UCSD-AML1 (cell line): Measurements from ENCODE around the gene CAMKK1.
"Not testable (repeated sequence)": the region's sequence is repeated elsewhere in the genome, so short reads cannot be mapped to it uniquely, and the experiment has no call there.

Experiments used
- DNase-seq: peaks from one replicate; lab custom pipeline; 2025; ENCODE audit not compliant: unreplicated experiment; lab: John Stamatoyannopoulos, UW

Gene CAMKK1

DNA sequence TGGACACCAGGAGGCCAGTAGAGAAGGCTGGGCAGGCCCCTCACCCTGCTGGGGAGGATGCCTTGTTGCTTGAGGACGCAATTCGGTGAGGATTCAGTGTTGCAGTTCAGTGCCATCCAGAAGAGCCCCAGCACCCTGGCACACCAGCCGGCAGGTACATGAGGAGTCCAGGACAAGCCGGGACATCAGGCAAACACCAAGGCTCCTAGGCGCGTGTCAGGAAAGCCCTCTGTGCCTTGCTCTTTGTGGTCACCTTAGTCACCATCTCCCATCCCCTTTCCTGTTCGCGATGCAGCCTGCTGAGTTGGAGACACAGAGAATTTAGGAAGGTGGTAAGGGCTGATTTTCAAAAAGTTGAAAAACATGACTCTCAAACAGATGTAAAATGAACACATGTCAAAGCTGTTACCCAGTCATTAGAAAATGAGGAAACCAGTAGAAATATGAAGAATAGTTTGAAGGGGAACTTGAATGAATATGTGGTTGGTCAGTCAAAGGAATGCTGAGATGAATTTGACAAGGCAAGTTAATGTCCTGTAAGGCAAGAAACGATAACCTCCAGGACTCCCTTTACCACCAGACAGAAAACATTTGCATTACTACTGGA lies 44.5 kb downstream of the CAMKK1 start:
- DNase-seq: peak; percentile 39

DNA sequence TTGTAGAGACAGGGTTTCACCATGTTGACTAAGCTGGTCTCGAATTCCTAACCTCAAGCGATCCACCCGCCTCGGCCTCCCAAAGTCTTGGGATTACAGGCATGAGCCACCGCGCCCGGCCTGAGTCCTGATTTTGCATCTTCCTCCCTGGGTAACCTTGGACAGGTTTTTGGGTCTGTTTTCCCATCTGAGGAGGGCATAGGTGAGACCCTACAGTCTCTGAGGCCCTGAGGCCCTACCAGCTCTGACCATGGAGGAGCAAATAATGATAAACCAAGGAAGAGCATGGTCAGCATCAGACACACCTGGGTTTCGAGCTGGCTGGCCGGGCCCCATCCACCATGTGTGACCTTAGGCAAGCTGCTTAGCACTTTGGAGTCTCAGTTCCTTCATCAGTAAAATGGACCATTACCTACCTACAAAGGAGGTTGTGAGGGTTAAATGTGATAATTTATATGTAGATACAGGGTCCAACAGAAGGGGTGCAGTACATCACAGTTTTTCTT lies 45.6 kb downstream of the CAMKK1 start:
- no peak for DNase-seq

DNA sequence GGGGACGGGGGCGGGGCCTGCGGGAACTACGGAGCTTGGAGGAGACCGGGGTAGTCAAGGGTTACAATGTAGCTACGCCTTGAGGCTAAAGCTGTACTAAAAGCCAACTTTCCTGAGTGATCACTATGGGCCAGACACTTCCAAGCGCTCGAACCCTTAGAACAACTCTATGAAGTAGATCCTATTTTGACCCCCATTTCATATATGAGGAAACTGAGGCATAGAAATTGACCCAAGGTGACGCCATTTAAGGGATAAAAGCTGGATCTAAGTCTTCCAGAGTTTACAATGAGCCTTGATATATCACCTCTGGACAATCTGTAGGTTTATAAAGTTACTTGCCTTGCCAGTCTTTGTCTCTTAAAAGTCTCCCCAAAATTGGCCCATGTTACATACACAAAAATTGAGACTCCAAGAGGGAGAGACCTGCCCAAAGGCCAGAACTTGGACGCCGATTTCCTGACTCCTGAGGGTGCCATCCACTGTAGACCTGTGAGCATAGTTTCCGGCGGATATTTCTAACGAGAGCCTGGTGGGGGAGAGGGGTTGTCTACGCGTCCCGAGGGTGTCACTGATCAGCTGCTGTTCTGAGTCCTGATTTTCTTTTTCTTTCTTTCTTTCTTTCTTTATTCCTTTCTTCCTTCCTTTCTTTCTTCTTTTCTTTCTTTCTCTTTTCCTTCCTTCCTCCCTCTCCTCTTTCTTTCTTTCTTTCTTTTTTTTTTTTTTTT lies 46.3 kb downstream of the CAMKK1 start:
- no peak for DNase-seq

DNA sequence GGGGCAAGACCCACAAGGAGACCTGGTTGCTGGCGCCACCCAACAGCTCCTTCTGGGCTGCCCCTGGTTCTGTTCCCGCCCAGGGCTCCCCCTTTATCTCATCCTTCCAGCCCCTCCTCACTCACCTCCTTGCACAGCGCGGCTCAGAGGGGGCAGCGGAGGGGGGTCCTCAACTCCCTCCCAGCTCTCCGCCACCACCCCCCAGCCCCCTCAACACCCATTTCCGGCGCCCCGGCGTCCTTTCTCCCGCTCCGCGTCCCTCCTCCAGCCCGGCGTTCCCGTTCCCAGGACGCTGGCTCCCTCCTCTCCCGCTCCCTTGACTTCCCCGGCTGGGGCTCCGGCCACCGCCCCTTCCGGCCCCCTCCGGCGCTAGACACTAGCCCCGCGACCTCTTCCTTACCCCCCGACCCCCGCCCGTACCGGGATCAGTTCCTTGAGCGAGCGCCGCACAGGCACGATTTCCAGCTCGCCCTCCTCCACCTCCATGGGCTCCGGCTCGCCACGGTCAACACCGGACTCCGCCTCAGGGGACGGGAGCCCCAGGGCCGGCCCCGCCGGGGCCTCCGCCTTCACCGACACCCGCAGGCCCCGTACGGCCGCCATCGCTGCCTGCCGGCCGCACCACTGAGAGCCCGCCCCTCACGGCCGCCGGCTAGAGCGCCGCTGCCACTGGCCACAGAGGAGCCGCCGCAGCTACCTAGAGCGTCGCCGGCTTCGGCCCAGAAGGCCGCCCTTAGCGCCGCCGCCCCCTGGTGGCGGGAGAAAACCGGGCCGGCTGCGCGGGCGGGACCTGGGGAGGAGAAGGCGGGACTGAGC lies 47.0 kb downstream of the CAMKK1 start, which contains the start of gene NCBP3:
Gene NCBP3 (minus strand): TSS at position 626 of the 816 bp plus-strand sequence. CDS start 23 bp downstream, at position 603.
- peak; percentile 97 for DNase-seq

DNA sequence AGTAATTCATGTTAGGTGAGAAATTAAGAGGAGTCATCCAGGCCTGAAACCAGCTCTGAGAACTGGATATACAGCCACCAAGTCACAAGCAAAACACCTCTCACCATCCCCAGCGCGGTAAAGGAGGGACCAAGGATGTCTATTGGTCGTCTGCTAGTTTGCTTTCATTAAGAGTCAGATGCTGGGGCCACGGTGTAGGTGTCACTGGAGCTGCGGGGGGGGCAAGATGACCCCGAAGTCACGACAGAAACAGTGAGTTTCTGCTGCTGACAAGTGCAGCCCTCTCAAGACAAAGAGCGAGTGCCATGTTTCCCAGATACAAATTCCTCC lies 47.6 kb downstream of the CAMKK1 start:
- DNase-seq: no peak

DNA sequence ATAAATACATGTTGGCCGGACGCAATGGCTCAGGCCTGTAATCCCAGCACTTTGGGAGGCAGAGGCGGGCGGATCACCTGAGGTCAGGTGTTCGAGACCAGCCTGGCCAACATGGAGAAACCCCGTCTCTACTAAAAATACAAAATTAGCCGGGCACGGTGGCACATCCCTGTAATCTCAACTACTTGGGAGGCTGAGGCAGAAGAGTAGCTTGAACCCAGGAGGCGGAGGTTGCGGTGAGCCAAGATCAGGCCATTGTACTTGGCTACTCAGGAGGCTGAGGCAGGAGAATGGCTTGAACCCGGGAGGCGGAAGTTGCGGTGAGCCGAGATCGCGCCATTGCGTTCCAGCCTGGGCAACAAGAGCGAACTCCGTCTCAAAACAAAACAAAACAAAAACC lies 48.3 kb downstream of the CAMKK1 start:
- not testable (repeated sequence) for DNase-seq

DNA sequence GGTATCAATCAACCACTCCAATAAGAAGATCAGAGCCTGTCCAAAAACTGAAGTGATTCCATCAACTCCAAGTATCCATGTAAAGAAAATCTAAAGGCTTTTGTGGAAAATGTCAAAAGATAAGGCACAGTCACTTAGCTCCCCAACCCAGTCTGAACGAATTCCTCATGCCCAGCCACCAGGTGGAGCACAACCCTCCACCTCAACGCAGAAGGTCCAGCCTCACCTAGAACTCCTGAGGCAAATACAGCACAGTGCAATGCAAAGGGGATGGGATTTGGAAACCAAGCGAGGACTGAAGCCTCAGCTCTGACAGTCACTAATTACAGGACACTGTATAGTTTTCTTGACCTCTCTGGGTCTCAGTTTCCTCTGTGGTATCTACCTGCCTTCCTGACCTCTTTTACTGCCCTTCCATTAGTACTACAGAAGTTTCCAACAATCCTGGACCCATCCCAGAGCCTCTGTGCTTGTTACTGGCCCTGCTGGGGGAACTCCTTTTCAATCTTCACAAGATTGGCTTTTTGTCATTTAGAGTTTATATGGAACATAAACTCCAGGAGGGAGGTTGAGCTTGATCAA lies 48.8 kb downstream of the CAMKK1 start:
- DNase-seq: peak; percentile 34

DNA sequence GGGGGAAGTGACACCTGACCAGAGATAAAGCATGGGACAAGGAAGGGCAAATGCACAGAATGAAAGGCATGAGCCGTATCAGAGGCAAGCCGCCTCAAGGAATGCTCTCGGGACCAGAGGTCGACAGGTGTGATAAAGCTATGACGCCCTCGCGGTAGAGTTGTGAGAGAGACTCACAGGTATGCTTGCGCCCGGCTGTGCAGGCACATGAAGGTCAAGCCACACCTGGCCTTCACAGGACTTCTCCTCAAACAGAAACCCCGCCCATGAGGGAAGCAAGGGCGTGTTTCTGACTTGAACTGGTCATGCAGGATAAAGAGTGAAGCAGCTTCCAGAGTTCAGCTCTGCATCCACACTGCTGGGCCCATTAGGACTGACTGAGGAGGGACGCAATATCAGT lies 54.6 kb downstream of the CAMKK1 start:
- no peak for DNase-seq

DNA sequence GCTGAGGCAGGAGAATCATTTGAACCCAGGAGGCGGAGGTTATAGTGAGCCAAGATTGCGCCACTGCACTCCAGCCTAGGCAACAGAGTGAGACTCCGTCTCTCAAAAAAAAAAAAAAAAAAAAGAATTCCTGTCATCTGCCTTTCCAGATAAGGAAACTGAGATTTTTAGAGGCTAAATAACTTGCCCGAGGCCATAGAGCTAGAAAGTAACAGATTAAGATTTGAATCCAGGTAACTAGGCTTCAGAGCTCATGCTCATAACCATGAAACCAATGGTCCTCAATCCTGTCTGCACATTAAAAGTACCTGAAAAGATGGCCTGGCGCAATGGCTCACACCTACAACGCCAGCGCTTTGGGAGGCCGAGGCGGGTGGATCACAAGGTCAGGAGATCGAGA lies 56.3 kb downstream of the CAMKK1 start:
- DNase-seq: no peak

DNA sequence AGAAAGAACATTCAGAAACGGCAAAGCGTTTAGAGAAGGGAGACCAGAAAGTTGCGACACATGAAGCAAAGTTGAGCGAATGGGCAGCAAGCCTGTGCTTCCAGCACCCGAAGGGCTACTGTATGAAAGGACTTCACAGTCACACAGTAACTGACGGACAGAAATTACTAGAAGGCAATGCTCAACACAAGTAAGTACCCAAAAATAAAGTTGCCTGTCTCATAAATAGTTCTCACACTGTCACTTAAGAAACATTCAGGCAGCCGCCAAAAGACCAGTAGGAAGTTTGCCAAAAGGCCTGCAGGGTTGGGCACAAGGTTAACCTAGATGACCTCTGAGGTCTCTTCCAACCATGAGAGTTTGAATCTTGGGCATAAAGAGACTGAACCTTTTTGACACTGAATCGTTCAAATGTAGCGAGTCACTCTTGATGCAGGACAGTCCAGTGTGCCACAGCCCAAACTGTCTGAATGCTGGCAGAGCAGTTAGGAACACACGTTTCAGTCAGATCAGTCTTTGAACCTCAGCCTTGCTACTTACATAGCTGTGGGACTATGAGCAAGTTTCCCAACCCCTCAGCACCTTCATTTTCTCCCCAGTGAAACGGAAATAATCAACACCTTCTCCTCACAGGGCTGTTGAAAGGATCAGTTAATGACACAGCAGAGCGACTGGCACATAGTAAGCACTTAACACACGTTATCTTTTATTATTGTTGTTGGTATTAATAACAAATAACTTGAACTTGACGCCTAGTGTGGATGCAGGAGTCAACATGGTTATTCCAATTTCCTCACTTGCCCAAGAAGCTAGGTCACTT lies 57.2 kb downstream of the CAMKK1 start:
- DNase-seq: no peak

DNA sequence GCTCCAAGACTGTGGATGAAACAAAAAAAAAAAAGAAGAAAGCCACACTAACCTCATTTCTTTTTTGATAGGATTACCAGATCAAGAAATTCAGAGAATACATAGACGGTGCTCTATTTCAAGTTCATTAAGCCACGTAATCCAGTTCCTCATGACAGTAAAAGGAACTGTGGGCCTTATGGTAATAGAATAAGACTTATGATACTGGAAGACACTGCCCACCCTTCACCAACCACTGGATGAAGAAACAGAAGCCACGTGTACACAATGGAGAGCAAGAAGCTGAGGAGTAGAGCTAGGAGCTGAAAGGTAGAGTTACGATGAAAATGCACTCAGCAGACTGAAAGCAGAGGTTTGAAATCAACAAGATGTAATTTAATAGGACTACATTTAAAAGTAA lies 58.0 kb downstream of the CAMKK1 start:
- no peak for DNase-seq

DNA sequence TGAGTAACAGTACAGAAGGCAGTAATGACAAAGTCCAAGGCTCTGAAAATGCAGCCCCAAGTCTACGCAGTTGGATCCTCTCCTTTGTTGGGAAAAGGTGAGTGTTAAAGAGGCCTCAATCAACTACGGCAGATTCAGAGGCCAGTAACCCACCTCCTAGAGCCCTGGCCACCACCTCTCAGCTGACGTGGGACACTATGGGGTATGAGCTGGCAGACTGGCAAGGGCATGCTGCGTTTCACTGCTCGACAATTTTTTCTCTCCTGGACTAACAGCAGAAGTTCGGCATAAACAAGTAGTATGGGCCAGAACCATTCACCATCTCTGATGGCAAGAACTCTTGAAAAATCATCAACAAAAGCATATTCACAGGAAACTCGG lies 64.0 kb downstream of the CAMKK1 start:
- no peak for DNase-seq

DNA sequence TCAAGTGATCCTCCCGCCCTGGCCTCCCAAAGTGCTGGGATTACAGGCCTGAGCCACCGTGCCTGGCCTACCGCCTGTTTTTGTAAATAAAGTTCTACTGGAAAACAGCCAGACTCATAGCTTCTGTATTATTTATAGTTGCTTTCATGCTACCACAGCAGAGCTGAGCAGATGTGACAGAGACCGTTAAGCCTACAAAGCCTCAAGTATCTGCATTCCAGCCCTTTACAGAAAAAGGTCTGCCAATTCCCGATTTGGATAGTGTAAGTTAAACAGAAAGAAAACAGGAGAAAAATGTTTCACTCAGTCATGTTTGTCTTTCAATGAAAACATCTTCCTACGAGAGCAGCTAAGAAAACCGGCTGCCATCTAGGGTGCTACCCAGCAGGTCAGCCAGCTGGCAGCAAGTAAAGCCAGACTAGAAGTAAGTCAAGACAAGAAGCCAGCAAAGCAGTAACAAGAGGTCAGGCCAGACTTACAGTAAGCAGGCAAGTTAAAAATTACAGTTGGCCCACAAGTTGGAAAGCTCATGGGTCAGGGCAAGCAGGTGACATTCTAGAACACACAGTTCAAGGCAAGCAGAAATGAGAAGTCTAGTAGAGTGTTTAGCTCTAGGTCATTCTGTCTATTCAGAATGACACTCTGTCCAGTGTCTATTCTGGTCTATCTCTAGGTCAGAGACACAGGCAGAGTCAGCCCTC lies 64.6 kb downstream of the CAMKK1 start:
- no peak for DNase-seq

DNA sequence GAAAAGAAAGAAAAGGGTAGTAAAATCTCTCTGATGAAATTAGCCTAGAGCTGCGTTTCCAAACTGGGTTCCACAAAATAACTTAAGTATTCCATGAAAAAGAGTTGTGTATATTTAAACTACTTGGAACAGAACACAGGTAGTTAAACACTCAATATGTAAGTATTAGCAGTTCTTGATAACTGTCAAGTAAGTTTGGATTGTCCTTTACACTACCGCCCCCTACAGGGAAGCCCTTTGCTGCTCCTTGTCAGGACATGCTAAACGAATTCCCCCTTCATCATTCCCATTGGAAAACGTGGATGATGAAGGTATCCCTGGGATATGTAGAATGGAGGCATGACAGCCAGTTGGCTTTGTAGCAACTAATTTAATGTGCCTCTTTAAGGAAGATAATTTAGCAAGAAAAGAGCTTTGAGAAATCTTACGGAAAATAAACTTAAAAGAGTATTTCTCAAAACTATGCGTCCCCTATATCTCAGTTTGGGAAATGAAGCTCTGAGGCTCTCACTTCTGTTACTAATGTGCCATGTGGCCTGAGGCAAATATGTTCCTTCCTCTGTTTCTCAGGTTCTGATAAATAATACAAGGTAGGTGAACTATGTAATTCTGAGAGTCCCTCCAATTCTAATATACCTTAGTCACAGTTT lies 65.6 kb downstream of the CAMKK1 start:
- peak; percentile 20 for DNase-seq

DNA sequence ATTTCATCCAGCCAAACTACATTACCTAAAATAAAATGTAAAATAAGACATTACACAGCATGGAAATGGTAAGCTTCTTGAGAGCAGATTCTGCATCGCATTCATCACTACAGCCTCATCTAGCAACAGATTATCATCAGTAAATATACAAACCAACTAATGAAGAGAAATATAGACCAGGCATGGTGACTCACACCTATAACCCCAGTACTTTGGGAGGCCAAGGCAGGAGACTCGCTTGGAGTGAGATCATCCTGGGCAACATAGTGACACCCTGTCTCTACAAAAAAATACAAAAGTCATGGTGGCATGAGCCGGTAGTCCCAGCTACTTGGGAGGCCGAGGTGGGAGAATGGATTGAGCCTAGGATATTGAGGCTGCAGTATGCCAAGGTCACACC lies 66.7 kb downstream of the CAMKK1 start:
- no peak for DNase-seq

DNA sequence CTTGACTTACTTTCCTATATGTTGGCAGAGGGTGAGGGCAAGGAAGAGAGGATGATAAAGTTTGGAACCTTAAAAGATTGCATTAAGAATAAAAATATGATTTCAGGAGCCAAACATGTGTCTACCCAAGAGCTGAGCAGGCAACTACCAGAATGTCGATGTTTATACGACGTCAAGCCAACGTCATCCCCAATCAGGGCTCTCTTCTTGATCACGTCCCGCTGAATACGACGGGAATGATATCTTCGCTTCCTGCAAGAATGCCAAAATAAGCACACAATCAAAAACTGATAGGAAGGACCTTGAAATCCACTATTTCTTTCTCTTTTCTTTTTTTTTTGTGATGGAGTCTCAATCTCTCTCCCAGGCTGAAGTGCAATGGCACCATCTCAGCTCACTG lies 71.8 kb downstream of the CAMKK1 start:
- DNase-seq: no peak

DNA sequence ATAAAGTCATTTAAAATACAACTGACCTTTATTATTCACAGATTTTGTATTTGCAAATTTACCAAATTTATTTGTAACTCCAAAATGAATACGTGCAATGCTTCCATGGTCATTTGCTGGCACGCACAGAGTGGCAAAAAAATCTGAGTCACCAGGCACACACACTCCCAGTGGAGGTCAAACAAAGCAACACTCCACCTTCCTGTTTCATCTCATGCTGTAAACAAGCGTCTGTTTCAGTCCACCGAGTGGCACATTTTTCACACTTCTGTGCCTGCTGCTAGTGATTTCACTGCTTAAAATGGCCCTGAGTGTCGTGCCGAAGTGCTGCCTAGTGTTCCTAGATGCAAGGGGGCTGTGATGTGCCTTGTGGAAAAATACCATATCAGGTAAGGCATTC lies 74.1 kb downstream of the CAMKK1 start:
- DNase-seq: no peak

DNA sequence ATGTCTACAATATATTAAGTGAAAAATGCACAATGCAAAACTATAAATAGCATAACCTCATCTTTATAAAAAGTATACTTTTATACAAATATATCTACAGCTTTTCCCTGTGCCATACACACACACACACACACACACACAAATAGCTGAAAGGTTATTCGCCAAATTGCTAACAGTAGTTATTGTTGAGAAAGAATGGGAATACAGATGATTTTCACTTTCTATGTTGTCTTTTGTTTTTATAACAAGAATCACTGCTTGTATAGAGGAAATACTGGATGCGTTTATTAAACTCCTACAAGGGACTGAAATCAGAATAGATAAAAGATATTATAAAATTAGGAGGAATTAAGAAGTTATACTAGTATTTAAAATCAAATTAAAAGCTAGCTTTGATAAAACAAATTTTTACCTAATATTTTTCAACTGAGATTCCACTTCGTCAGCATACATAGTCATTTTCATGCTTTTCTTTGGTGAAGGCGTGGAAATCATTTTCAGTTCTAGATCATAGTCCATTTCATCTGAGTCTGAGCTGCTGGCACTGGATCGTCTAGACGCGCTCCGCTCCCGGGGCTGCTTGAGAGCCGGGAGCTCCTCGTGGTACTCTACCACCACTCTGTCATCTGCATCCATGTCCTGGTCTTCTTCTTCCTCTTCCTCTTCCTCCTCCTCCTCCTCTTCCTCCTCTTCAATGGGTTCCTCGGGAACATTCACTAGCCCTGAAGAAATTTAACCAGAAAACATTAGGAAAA lies 74.8 kb downstream of the CAMKK1 start:
- no peak for DNase-seq

DNA sequence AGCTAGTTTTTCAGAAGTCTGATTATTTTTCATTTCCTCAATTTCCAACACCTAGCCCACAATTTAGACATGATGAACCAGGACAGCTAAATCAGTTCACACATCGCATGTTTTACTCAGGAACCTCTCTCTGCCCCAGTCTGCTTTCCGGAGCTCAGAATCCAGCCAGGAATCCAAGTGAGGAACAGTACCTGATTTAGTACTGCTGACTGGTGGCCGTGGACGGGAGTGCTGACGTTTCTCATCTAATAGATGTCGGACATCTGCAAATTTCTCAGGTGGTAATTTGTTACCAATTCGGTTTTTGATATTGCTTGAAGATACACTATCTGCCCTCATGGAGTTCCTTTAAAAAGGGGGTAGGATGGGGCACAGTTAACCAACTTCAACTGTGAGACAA lies 76.9 kb downstream of the CAMKK1 start:
- no peak for DNase-seq
